GM12801 (cell line): ENCODE measurements around the gene LRRC41.

Source experiments
- CTCF ChIP-seq: IDR thresholded peaks from one replicate; pipeline ENCODE4 v1.5.1; 2011; ENCODE audit warnings: control low read depth; ENCODE audit not compliant: insufficient read length; ENCODE audit errors: extremely low read depth

LRRC41 gene

GRCh38 chr1:46342677-46343350 is 39.4 kb upstream of the LRRC41 start:
- no peak for TF ChIP-seq CTCF

- TF ChIP-seq CTCF, result no peak
These were observed 38.8 kb upstream of the LRRC41 start for GRCh38 chr1:46342084-46342656.

GRCh38 chr1:46341222-46342083 is 38.0 kb upstream of the LRRC41 start:
- no peak for TF ChIP-seq CTCF

- TF ChIP-seq CTCF, result peak; percentile 30
These were observed 37.2 kb upstream of the LRRC41 start, which contains the start of gene NSUN4 for GRCh38 chr1:46340404-46341221. Gene NSUN4 (plus strand): TSS chr1:46340807. CDS start chr1:46340827, 20 bp downstream.

- no peak for TF ChIP-seq CTCF
These were observed 31.7 kb upstream of the LRRC41 start for GRCh38 chr1:46335081-46335480.

GRCh38 chr1:46334030-46334384 is 30.6 kb upstream of the LRRC41 start:
- no peak for TF ChIP-seq CTCF
